Measurements from ENCODE around the gene SH2D3A. TPM values are rescaled to one million over a fixed set of nuclear protein-coding genes. Genes with fewer than 3 reads are reported as not detected.
"Not testable (repeated sequence)": the region's sequence is repeated elsewhere in the genome, so short reads cannot be mapped to it uniquely, and the experiment has no call there.

SH2D3A gene
- total RNA-seq, 2 donors from 2014 or later, result 15.2 to 17.8 TPM

- H3K36me3 Mint-ChIP-seq; H3K27me3 Mint-ChIP-seq; H3K9me3 Mint-ChIP-seq; ATAC-seq; DNase-seq (ENCODE audit: low spot score): not testable (repeated sequence)
- Mint-ChIP-seq H3K4me3 (peak overlapping the region; percentile 94), H3K27ac (peak overlapping the region; percentile 93 to 95), H3K4me1 (ENCODE audit: low read depth in 2 of 2) (peaks cover 62 to 74% of the 10 kb centered on the region in 2 donors)
Measured at GRCh38 chr19:6800160-6800790, 33.0 kb upstream of the SH2D3A start.

GRCh38 chr19:6797646-6798045, 30.4 kb upstream of the SH2D3A start:
- H3K27me3 Mint-ChIP-seq, result no peaks in the 10 kb centered on the region
- no peak for ATAC-seq
- H3K27ac Mint-ChIP-seq, result peak overlapping the region; percentile 9 to 38
- H3K4me1 Mint-ChIP-seq (ENCODE audit: low read depth in 2 of 2), result peaks cover 64 to 73% of the 10 kb centered on the region in 2 donors
- peaks cover 18% of the 10 kb centered on the region for H3K36me3 Mint-ChIP-seq
- H3K4me3 Mint-ChIP-seq, result no peak overlapping the region
- DNase-seq (ENCODE audit: low spot score), result no peak
- H3K9me3 Mint-ChIP-seq, result no peaks in the 10 kb centered on the region

DNA sequence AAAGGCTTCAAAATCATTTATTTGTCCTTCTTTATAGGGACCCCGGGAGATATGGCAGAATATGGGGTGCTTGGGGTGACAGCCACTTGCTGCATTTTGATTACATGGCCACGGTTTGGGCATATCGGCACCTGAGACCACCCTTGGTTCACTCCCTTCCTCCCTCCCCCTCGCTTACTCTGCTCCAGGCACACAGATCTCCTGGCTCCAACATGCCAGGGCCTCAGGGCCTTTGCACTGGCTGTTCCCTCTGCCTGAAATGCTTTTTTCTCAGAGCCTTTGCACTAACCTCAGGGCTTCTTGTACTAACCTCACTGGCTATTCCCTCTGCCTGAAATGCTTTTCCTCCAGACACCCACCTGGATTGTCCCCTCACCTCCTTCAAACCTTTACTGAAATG, 29.0 kb upstream of the SH2D3A start:
- no peak for ATAC-seq
- DNase-seq (ENCODE audit: low spot score), result no peak
- Mint-ChIP-seq H3K9me3 (no peaks in the 10 kb centered on the region), H3K4me3 (no peak overlapping the region), H3K4me1 (ENCODE audit: low read depth in 2 of 2) (peaks cover 68 to 75% of the 10 kb centered on the region in 2 donors), H3K27ac (peak overlapping the region; percentile 9 to 53), H3K36me3 (peaks cover 29% of the 10 kb centered on the region), H3K27me3 (no peaks in the 10 kb centered on the region)

- Mint-ChIP-seq H3K4me3 (no peak overlapping the region), H3K9me3 (no peaks in the 10 kb centered on the region), H3K4me1 (ENCODE audit: low read depth in 2 of 2) (peaks cover 61 to 67% of the 10 kb centered on the region in 2 donors), H3K36me3 (peaks cover 29% of the 10 kb centered on the region), H3K27ac (no peak overlapping the region), H3K27me3 (no peaks in the 10 kb centered on the region)
- DNase-seq (ENCODE audit: low spot score) (no peak), ATAC-seq (no peak)
Measured at GRCh38 chr19:6794686-6795431, 27.6 kb upstream of the SH2D3A start.

DNA sequence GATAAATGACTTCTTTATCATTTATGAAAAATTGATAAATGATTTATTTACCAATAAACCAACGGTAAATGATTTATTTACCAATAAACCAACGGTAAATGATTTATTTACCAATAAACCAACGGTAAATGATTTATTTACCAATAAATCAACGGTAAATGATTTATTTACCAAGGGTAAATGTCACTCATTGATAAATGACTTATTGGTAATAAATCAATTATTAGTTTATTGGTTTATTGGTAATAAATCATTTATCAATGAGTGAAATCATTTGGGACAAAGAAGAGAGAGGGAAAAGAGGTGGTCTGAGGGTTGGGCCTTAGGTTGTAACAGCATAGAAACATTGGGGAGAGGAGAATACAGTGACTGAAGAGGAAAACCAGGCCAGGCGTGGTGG, 26.7 kb upstream of the SH2D3A start:
- H3K27me3 Mint-ChIP-seq, result no peaks in the 10 kb centered on the region
- no peaks in the 10 kb centered on the region for H3K9me3 Mint-ChIP-seq
- peaks cover 29% of the 10 kb centered on the region for H3K36me3 Mint-ChIP-seq

GRCh38 chr19:6793411-6793810, 26.2 kb upstream of the SH2D3A start:
- peaks cover 59 to 61% of the 10 kb centered on the region in 2 donors for H3K4me1 Mint-ChIP-seq (ENCODE audit: low read depth in 2 of 2)
- peaks cover 29% of the 10 kb centered on the region for H3K36me3 Mint-ChIP-seq
- H3K4me3 Mint-ChIP-seq, result no peak overlapping the region
- no peak for ATAC-seq
- H3K27ac Mint-ChIP-seq, result peak overlapping the region in 1 of 2 donors; percentile 55
- no peaks in the 10 kb centered on the region for H3K9me3 Mint-ChIP-seq
- no peak for DNase-seq (ENCODE audit: low spot score)
- no peaks in the 10 kb centered on the region for H3K27me3 Mint-ChIP-seq

More for the DNA sequence above, 26.7 kb upstream of the SH2D3A start:
- peaks cover 60 to 63% of the 10 kb centered on the region in 2 donors for H3K4me1 Mint-ChIP-seq (ENCODE audit: low read depth in 2 of 2)
- DNase-seq (ENCODE audit: low spot score) (no peak), ATAC-seq (no peak)
- H3K27ac Mint-ChIP-seq, result peak overlapping the region; percentile 21 to 55
- no peak overlapping the region for H3K4me3 Mint-ChIP-seq

- Mint-ChIP-seq H3K36me3 (peaks cover 29% of the 10 kb centered on the region), H3K27ac (peak overlapping the region; percentile 30 to 55), H3K27me3 (no peaks in the 10 kb centered on the region), H3K9me3 (no peaks in the 10 kb centered on the region), H3K4me1 (ENCODE audit: low read depth in 2 of 2) (peaks cover 49 to 52% of the 10 kb centered on the region in 2 donors), H3K4me3 (no peak overlapping the region)
- ATAC-seq (no peak), DNase-seq (ENCODE audit: low spot score) (no peak)
Measured at GRCh38 chr19:6791237-6791636, 24.0 kb upstream of the SH2D3A start.

DNA sequence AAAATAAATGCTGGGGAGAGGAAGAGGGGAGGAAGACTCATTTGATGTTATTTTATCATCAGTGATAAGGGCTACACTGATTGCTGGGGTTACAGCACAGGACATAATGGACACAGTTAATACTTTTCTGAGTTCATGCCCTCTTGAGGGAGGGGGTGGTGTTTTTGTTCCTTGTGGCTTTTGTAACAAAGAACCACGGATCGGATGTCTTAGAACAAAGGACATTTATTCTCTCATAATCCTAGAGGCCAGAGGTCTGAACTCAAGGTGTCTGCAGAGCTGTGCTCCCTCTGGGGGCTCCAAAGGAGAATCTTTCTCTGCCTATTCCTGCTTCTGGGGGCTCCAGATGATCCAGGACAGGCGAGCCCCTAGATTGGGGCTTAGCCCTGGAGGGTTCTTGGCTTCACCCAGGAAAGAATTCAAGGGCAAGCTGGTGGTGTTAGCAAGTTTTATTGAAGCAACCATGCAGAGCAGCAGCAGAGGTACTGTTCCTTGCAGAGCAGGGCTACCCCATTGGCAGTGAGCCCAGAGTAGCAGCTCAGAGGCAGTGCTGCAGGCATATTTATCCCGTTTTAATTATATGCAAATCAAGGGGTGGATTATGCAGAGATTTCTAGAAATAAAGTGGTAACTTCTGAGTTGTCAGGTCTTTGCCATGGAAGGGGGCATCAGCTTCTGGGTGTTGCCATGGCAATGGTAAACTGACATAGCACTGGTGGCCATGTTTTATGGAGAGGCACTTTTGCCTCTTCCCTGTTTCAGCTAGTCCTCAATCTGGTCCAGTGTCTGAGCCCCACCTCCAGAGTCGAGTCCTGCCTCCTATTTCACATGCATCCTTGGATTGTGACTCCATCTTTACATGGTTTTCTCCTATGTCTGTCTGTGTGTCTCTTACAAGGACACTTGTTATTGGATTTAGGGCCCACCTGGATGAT, 23.2 kb upstream of the SH2D3A start:
- ATAC-seq (no peak), DNase-seq (ENCODE audit: low spot score) (no peak)
- H3K4me1 Mint-ChIP-seq (ENCODE audit: low read depth in 2 of 2), result peaks cover 48 to 52% of the 10 kb centered on the region in 2 donors
- no peak overlapping the region for H3K4me3 Mint-ChIP-seq
- H3K9me3 Mint-ChIP-seq, result no peaks in the 10 kb centered on the region
- peaks cover 30% of the 10 kb centered on the region for H3K36me3 Mint-ChIP-seq
- H3K27ac Mint-ChIP-seq, result peak overlapping the region in 1 of 2 donors; percentile 33
- no peaks in the 10 kb centered on the region for H3K27me3 Mint-ChIP-seq

- Mint-ChIP-seq H3K4me1 (ENCODE audit: low read depth in 2 of 2) (peaks cover 48 to 52% of the 10 kb centered on the region in 2 donors), H3K4me3 (no peak overlapping the region), H3K9me3 (no peaks in the 10 kb centered on the region), H3K27ac (no peak overlapping the region), H3K36me3 (peaks cover 37% of the 10 kb centered on the region), H3K27me3 (no peaks in the 10 kb centered on the region)
- ATAC-seq (no peak), DNase-seq (ENCODE audit: low spot score) (no peak)
Measured at GRCh38 chr19:6788896-6789295, 21.7 kb upstream of the SH2D3A start.

DNA sequence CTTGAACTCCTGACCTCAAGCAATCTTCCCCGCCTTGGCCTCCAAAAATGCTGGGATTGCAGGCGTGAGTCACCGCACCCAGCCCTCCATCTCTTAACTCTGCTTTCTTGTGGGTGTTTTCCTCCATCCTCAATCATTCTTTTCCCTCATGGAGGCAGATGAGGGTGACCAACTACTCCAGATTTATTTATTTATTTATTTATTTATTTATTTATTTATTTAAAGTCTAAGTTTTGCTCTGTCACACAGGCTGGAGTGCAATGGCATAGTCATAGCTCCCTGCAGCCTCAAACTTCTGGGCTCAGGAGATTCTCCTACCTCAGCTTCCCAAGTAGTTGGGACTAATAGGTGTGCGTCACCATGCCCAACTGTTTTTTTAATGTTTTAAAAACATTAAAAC, 20.2 kb upstream of the SH2D3A start:
- Mint-ChIP-seq H3K27ac (no peak overlapping the region), H3K4me1 (ENCODE audit: low read depth in 2 of 2) (peaks cover 36 to 40% of the 10 kb centered on the region in 2 donors), H3K27me3 (no peaks in the 10 kb centered on the region), H3K36me3 (peaks cover 27% of the 10 kb centered on the region), H3K9me3 (no peaks in the 10 kb centered on the region), H3K4me3 (no peak overlapping the region)
- ATAC-seq, result no peak
- DNase-seq (ENCODE audit: low spot score), result no peak

GRCh38 chr19:6779206-6779605, 12.0 kb upstream of the SH2D3A start:
- H3K9me3 Mint-ChIP-seq, result peaks cover 13% of the 10 kb centered on the region
- H3K4me1 Mint-ChIP-seq (ENCODE audit: low read depth in 2 of 2), result peaks cover 48% of the 10 kb centered on the region in 2 donors
- DNase-seq (ENCODE audit: low spot score) (no peak), ATAC-seq (no peak)
- peaks cover 25% of the 10 kb centered on the region for H3K36me3 Mint-ChIP-seq
- no peak overlapping the region for H3K27ac Mint-ChIP-seq
- no peaks in the 10 kb centered on the region for H3K27me3 Mint-ChIP-seq
- H3K4me3 Mint-ChIP-seq, result no peak overlapping the region

- Mint-ChIP-seq H3K4me1 (ENCODE audit: low read depth in 2 of 2) (peaks cover 51 to 52% of the 10 kb centered on the region in 2 donors), H3K27ac (peak overlapping the region; percentile 58 to 67), H3K27me3 (no peaks in the 10 kb centered on the region), H3K36me3 (peaks cover 25% of the 10 kb centered on the region), H3K4me3 (no peak overlapping the region), H3K9me3 (peaks cover 13% of the 10 kb centered on the region)
- ATAC-seq, result peak in 1 of 2 donors; percentile 46
- no peak for DNase-seq (ENCODE audit: low spot score)
Measured at GRCh38 chr19:6778386-6778785, 11.2 kb upstream of the SH2D3A start.

GRCh38 chr19:6777434-6777833, 10.2 kb upstream of the SH2D3A start:
- H3K4me3 Mint-ChIP-seq, result peak overlapping the region; percentile 34
- H3K36me3 Mint-ChIP-seq, result peaks cover 25% of the 10 kb centered on the region
- ATAC-seq (no peak), DNase-seq (ENCODE audit: low spot score) (no peak)
- H3K9me3 Mint-ChIP-seq, result peaks cover 13% of the 10 kb centered on the region
- no peaks in the 10 kb centered on the region for H3K27me3 Mint-ChIP-seq
- H3K27ac Mint-ChIP-seq, result peak overlapping the region; percentile 58 to 67
- peaks cover 49 to 52% of the 10 kb centered on the region in 2 donors for H3K4me1 Mint-ChIP-seq (ENCODE audit: low read depth in 2 of 2)

Data from natural killer cell treated with Interleukin-12 subunit alpha and Interleukin-12 subunit beta and Interleukin-15 and Interleukin-18, amount 100 ng/mL, for 72 hours (primary cell).